ENCODE results near the gene ARPIN. TPM values are rescaled to one million over a fixed set of nuclear protein-coding genes. Genes with fewer than 3 reads are reported as not detected.

ARPIN gene
- total RNA-seq, 2 donors from 2014 or later = 19.5 to 21.4 TPM

GRCh38 chr15:89908226-89908625, 4.5 kb downstream of the ARPIN start:
- H3K9me3 ChIP-seq = no peaks in the 10 kb centered on the region
- no peak for ATAC-seq (ENCODE audit: insufficient number of reproducible peaks, low FRiP score, low read depth)
- H3K27me3 ChIP-seq (replicated peaks; ENCODE audit: insufficient read depth) = no peaks in the 10 kb centered on the region
- no peak for DNase-seq (ENCODE audit: low spot score)
- peaks cover 11 to 12% of the 10 kb centered on the region in 2 donors for H3K4me1 ChIP-seq (ENCODE audit: control insufficient read depth in 1 of 2, low read depth in 2 of 2)
- TF ChIP-seq CTCF (IDR thresholded peaks at IDR 0.05) = no peak
- H3K27ac ChIP-seq = no peak overlapping the region
- no peak overlapping the region for H3K4me3 ChIP-seq
- peaks cover 7% of the 10 kb centered on the region for H3K36me3 ChIP-seq

GRCh38 chr15:89907289-89907688, 5.5 kb downstream of the ARPIN start:
- ATAC-seq (ENCODE audit: insufficient number of reproducible peaks, low FRiP score, low read depth) = no peak
- peaks cover 12% of the 10 kb centered on the region for H3K36me3 ChIP-seq
- no peak for DNase-seq (ENCODE audit: low spot score)

GRCh38 chr15:89905846-89906378, 6.8 kb downstream of the ARPIN start:
- no peak overlapping the region for H3K27ac ChIP-seq
- DNase-seq (ENCODE audit: low spot score) = no peak
- no peaks in the 10 kb centered on the region for H3K9me3 ChIP-seq
- no peaks in the 10 kb centered on the region for H3K4me1 ChIP-seq (ENCODE audit: control insufficient read depth in 1 of 2, low read depth in 2 of 2)
- H3K4me3 ChIP-seq = no peak overlapping the region
- no peak for ATAC-seq (ENCODE audit: insufficient number of reproducible peaks, low FRiP score, low read depth)
- no peaks in the 10 kb centered on the region for H3K27me3 ChIP-seq (replicated peaks; ENCODE audit: insufficient read depth)
- TF ChIP-seq CTCF (IDR thresholded peaks at IDR 0.05) = no peak
- H3K36me3 ChIP-seq = peaks cover 12% of the 10 kb centered on the region

More at GRCh38 chr15:89907289-89907688, 5.5 kb downstream of the ARPIN start:
- no peak overlapping the region for H3K4me3 ChIP-seq
- no peaks in the 10 kb centered on the region for H3K27me3 ChIP-seq (replicated peaks; ENCODE audit: insufficient read depth)
- H3K4me1 ChIP-seq (ENCODE audit: control insufficient read depth in 1 of 2, low read depth in 2 of 2) = peaks cover 8% of the 10 kb centered on the region in 2 donors
- no peaks in the 10 kb centered on the region for H3K9me3 ChIP-seq
- no peak for TF ChIP-seq CTCF (IDR thresholded peaks at IDR 0.05)
- no peak overlapping the region for H3K27ac ChIP-seq

- DNase-seq (ENCODE audit: low spot score) = no peak
- no peak for ATAC-seq (ENCODE audit: insufficient number of reproducible peaks, low FRiP score, low read depth)
- no peak for TF ChIP-seq CTCF (IDR thresholded peaks at IDR 0.05)
These were observed 8.2 kb downstream of the ARPIN start for GRCh38 chr15:89904519-89904918.

DNA sequence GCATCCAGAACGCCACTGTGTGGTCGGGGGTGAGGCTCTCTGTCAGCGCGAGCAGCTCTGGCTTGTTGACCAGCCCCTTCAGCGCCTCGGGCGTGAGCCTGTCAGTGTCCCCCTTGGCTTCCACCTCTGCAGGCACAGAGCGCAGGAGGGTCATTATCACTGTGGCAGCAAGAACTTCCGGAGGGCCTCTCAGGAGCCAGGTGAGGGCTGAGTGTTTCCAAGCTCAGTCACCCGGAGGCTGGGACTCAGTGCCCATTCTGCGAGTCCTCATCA, 9.0 kb downstream of the ARPIN start:
- H3K36me3 ChIP-seq = peaks cover 12% of the 10 kb centered on the region
- H3K27ac ChIP-seq = no peak overlapping the region
- no peaks in the 10 kb centered on the region for H3K9me3 ChIP-seq
- no peak for DNase-seq (ENCODE audit: low spot score)
- no peak for TF ChIP-seq CTCF (IDR thresholded peaks at IDR 0.05)
- H3K4me3 ChIP-seq = no peak overlapping the region
- no peaks in the 10 kb centered on the region for H3K4me1 ChIP-seq (ENCODE audit: control insufficient read depth in 1 of 2, low read depth in 2 of 2)
- H3K27me3 ChIP-seq (replicated peaks; ENCODE audit: insufficient read depth) = no peaks in the 10 kb centered on the region
- no peak for ATAC-seq (ENCODE audit: insufficient number of reproducible peaks, low FRiP score, low read depth)

More at GRCh38 chr15:89904519-89904918, 8.2 kb downstream of the ARPIN start:
- no peaks in the 10 kb centered on the region for H3K9me3 ChIP-seq
- no peaks in the 10 kb centered on the region for H3K4me1 ChIP-seq (ENCODE audit: control insufficient read depth in 1 of 2, low read depth in 2 of 2)
- no peaks in the 10 kb centered on the region for H3K27me3 ChIP-seq (replicated peaks; ENCODE audit: insufficient read depth)
- no peak overlapping the region for H3K27ac ChIP-seq
- peaks cover 12% of the 10 kb centered on the region for H3K36me3 ChIP-seq
- no peak overlapping the region for H3K4me3 ChIP-seq

Data from thoracic aorta (tissue), 2 donors.